Measurements from ENCODE around the gene SPON2.
A peak's percentile ranks its signal among the peaks of the same experiment; 100 is the strongest.

The SPON2 gene

GRCh38 chr4:1208970-1209704 is 36.8 kb upstream of the SPON2 start:
- DNase-seq (ENCODE audit: low spot score), result no peak

GRCh38 chr4:1208266-1208961 is 36.0 kb upstream of the SPON2 start:
- DNase-seq (ENCODE audit: low spot score), result no peak

GRCh38 chr4:1207603-1208265 is 35.4 kb upstream of the SPON2 start:
- DNase-seq (ENCODE audit: low spot score), result no peak

GRCh38 chr4:1207157-1207470 is 34.7 kb upstream of the SPON2 start:
- DNase-seq (ENCODE audit: low spot score), result no peak

GRCh38 chr4:1206299-1207156 is 34.1 kb upstream of the SPON2 start:
- DNase-seq (ENCODE audit: low spot score), result no peak

GRCh38 chr4:1205586-1206298 is 33.4 kb upstream of the SPON2 start:
- DNase-seq (ENCODE audit: low spot score), result no peak

- no peak for DNase-seq (ENCODE audit: low spot score)
Measured at GRCh38 chr4:1204828-1205585, 32.6 kb upstream of the SPON2 start.

GRCh38 chr4:1204286-1204827 is 32.0 kb upstream of the SPON2 start:
- no peak for DNase-seq (ENCODE audit: low spot score)

GRCh38 chr4:1203026-1203616 is 30.7 kb upstream of the SPON2 start:
- no peak for DNase-seq (ENCODE audit: low spot score)

- no peak for DNase-seq (ENCODE audit: low spot score)
Measured at GRCh38 chr4:1202526-1203011, 30.2 kb upstream of the SPON2 start.

- peak; percentile 87 for DNase-seq (ENCODE audit: low spot score)
Measured at GRCh38 chr4:1201851-1202525, 29.6 kb upstream of the SPON2 start.

GRCh38 chr4:1200425-1201035 is 28.1 kb upstream of the SPON2 start:
- DNase-seq (ENCODE audit: low spot score), result no peak

GRCh38 chr4:1199556-1200331 is 27.4 kb upstream of the SPON2 start:
- DNase-seq (ENCODE audit: low spot score), result no peak

- no peak for DNase-seq (ENCODE audit: low spot score)
Measured at GRCh38 chr4:1198098-1198844, 25.9 kb upstream of the SPON2 start.

- no peak for DNase-seq (ENCODE audit: low spot score)
Measured at GRCh38 chr4:1196421-1197183, 24.2 kb upstream of the SPON2 start.

- DNase-seq (ENCODE audit: low spot score), result no peak
Measured at GRCh38 chr4:1195891-1196401, 23.6 kb upstream of the SPON2 start.

Data from CD4-positive, alpha-beta T cell treated with Interleukin-6 at 100 ng/mL for 8 hours (primary cell).